PC-3 (cell line): Measurements from ENCODE around the gene HES3. TPM values are rescaled to one million over a fixed set of nuclear protein-coding genes. Genes with fewer than 3 reads are reported as not detected.
A peak's percentile ranks its signal among the peaks of the same experiment; 100 is the strongest.

Source experiments
- ATAC-seq: fragments of 200-7000 bp; cut with Tn5 transposase; 2 replicates; pipeline ENCODE4 v1.9.1; 2020; ENCODE audit warnings: mild to moderate bottlenecking, moderate library complexity
- BruUV-seq: library from RNA; stranded (reverse); fragments of 400-500 nt; replicated peaks from 2 replicates; lab custom pipeline; 2021; lab: Mats Ljungman, UMichigan
- CTCF ChIA-PET: fragments of 300-600 bp; sonication (Branson Sonifier 250); formaldehyde crosslinking; loops from one replicate; lab custom pipeline; 2022; ENCODE audit warnings: antibody characterized with exemption; lab: Charles Lee
- POLR2A ChIA-PET: fragments of 300-600 bp; sonication (Branson Sonifier 250); formaldehyde crosslinking; loops from one replicate; lab custom pipeline; 2022; ENCODE audit warnings: antibody characterized with exemption; ENCODE audit not compliant: unreplicated experiment; lab: Charles Lee
- DNase-seq: peaks from one replicate; pipeline ENCODE4 v3.0.0-alpha.2; 2015
- H2AFZ ChIP-seq: fragments of 300-600 bp; sonication (generic); 2 replicates; pipeline ENCODE4 v1.6.0; 2016; ENCODE audit warnings: antibody characterized with exemption, low read length
- H3F3A ChIP-seq: fragments of 300-600 bp; sonication (generic); one replicate; pipeline ENCODE4 v1.6.0; 2017; ENCODE audit warnings: antibody characterized with exemption, low read length, control low read depth, mild to moderate bottlenecking; ENCODE audit not compliant: unreplicated experiment
- H3K27ac ChIP-seq: fragments of 300-600 bp; sonication (generic); 2 replicates; pipeline ENCODE4 v1.5.1; 2016; ENCODE audit warnings: mild to moderate bottlenecking, low read length
- H3K27me3 ChIP-seq: fragments of 300-600 bp; sonication (generic); 2 replicates; pipeline ENCODE4 v1.6.1; 2016; ENCODE audit warnings: low read length, mixed read lengths
- H3K36me3 ChIP-seq: fragments of 300-600 bp; sonication (generic); 2 replicates; pipeline ENCODE4 v1.6.1; 2016; ENCODE audit warnings: low read depth, mixed run types, low read length, mixed read lengths
- H3K4me1 ChIP-seq: fragments of 300-600 bp; sonication (generic); 2 replicates; pipeline ENCODE4 v1.5.1; 2016; ENCODE audit warnings: low read length; ENCODE audit not compliant: insufficient read depth
- H3K4me2 ChIP-seq: fragments of 300-600 bp; sonication (generic); 2 replicates; pipeline ENCODE4 v1.6.0; 2016; ENCODE audit warnings: low read length
- H3K4me3 ChIP-seq: fragments of 300-600 bp; sonication (generic); 2 replicates; pipeline ENCODE4 v1.5.1; 2016; ENCODE audit warnings: mild to moderate bottlenecking, low read length, mixed read lengths
- H3K79me2 ChIP-seq: fragments of 300-600 bp; sonication (generic); 2 replicates; pipeline ENCODE4 v1.6.1; 2017; ENCODE audit warnings: low read length, mixed read lengths
- H3K9ac ChIP-seq: fragments of 300-600 bp; sonication (generic); 2 replicates; pipeline ENCODE4 v1.6.0; 2016; ENCODE audit warnings: mild to moderate bottlenecking, low read length
- H3K9me2 ChIP-seq: fragments of 300-600 bp; sonication (generic); replicated peaks from 2 replicates; pipeline ENCODE4 v1.6.1; 2016; ENCODE audit warnings: mixed run types, low read length, mixed read lengths
- H3K9me3 ChIP-seq: fragments of 300-600 bp; sonication (generic); 2 replicates; pipeline ENCODE4 v1.6.1; 2016; ENCODE audit warnings: low read length, mixed read lengths
- H4K20me1 ChIP-seq: fragments of 300-600 bp; sonication (generic); 2 replicates; pipeline ENCODE4 v1.6.1; 2016; ENCODE audit warnings: low read length, mixed read lengths
- EZH2 ChIP-seq: fragments of 300-600 bp; sonication (generic); IDR thresholded peaks from one replicate; pipeline ENCODE4 v1.6.1; 2017; ENCODE audit warnings: antibody characterized with exemption, mild to moderate bottlenecking, low read length; ENCODE audit not compliant: unreplicated experiment
- EZH2phosphoT487 ChIP-seq: fragments of 300-600 bp; sonication (generic); IDR thresholded peaks from 2 replicates; pipeline ENCODE4 v1.6.1; 2018; ENCODE audit warnings: mild to moderate bottlenecking, antibody characterized with exemption, low read length, borderline replicate concordance
- intact Hi-C: fragments of 100-400 bp; cut with micrococcal nuclease; formaldehyde crosslinking; loops from 2 replicates; pipeline ENCODE4 v1.9.0; 2023
- total RNA-seq: library from RNA; depleted of rRNA; stranded (reverse); fragments of >200 nt; gene quantifications from 2 replicates; pipeline ENCODE4 v1.2.3, GENCODE V29; 2014
- TF ChIP-seq, protein P1 (sequence below): fragments of 300-600 bp; sonication (generic); conservative IDR thresholded peaks from 2 replicates; pipeline ENCODE4 v1.5.1; 2017; ENCODE audit warnings: antibody characterized with exemption, low read depth, mild to moderate bottlenecking, low read length

The HES3 gene
- total RNA-seq, 1 experiment from 2014 or later, result not detected

DNA sequence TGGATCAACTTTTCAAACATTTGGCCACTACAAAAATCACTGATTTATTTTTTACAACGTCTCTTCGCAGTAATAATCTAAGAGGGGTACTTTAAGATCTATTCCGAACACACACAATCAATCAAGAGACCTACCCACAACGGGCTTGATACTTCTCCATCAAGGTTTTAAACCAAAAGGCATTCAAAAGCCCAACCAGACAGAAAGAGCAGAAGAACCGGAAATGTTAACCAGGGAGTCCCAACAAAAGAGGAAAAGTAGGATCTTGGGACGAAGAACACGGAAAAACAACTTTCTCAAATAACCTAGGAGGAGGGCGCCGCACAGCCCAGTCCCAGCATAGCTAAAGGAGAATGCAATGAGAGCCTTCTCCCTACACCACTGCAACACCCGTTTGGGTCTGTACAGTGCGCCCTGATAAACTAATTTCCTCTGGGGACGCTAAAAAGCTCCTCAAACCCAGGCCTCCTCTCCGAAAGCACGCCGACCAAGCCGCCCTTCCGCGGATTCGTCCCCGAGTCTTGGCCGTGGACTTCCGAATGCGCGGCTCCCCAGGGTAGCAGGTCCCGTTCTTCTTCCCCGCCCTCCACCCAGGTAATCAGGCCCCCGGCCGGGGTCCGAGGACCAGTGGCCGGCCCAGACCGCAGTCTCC lies 45.2 kb upstream of the HES3 start:
- H3K79me2 ChIP-seq, result peaks cover 65% of the 10 kb centered on the region
- H3K4me2 ChIP-seq, result peak overlapping the region; percentile 84
- H3K27me3 ChIP-seq, result no peaks in the 10 kb centered on the region
- H3K9me2 ChIP-seq, result no peaks in the 10 kb centered on the region
- peak overlapping the region; percentile 74 for H3K4me3 ChIP-seq
- peaks cover 21% of the 10 kb centered on the region for H3K4me1 ChIP-seq
- H4K20me1 ChIP-seq, result peaks cover 40% of the 10 kb centered on the region
- CTCF ChIA-PET, result no interaction called here
- H3K9me3 ChIP-seq, result no peaks in the 10 kb centered on the region
- DNase-seq, result no peak
- BruUV-seq, result TSS peak; percentile 52
- H3K9ac ChIP-seq, result peak overlapping the region; percentile 98
- H2AFZ ChIP-seq, result 0 out of 2 replicates have a peak overlapping the region, but pooled peaks have one; percentile 32
- TF ChIP-seq EZH2phosphoT487, result no peak
- no peak for TF ChIP-seq EZH2
- TF ChIP-seq, protein P1, sequence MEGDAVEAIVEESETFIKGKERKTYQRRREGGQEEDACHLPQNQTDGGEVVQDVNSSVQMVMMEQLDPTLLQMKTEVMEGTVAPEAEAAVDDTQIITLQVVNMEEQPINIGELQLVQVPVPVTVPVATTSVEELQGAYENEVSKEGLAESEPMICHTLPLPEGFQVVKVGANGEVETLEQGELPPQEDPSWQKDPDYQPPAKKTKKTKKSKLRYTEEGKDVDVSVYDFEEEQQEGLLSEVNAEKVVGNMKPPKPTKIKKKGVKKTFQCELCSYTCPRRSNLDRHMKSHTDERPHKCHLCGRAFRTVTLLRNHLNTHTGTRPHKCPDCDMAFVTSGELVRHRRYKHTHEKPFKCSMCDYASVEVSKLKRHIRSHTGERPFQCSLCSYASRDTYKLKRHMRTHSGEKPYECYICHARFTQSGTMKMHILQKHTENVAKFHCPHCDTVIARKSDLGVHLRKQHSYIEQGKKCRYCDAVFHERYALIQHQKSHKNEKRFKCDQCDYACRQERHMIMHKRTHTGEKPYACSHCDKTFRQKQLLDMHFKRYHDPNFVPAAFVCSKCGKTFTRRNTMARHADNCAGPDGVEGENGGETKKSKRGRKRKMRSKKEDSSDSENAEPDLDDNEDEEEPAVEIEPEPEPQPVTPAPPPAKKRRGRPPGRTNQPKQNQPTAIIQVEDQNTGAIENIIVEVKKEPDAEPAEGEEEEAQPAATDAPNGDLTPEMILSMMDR, result no peak
- intact Hi-C loops, result loop anchor here (1.0 kb wide), 1 partner anchor 41 kb away; no protein-coding TSS in a partner anchor
- ATAC-seq, result peak; percentile 15
- H3F3A ChIP-seq, result no peaks in the 10 kb centered on the region
- POLR2A ChIA-PET, result interaction anchor here (1.0 kb wide), 1 partner anchor 37 kb away, joined by 3 read pairs; no protein-coding TSS in a partner anchor
- H3K27ac ChIP-seq, result peak overlapping the region; percentile 66
- peaks cover 33% of the 10 kb centered on the region for H3K36me3 ChIP-seq

DNA sequence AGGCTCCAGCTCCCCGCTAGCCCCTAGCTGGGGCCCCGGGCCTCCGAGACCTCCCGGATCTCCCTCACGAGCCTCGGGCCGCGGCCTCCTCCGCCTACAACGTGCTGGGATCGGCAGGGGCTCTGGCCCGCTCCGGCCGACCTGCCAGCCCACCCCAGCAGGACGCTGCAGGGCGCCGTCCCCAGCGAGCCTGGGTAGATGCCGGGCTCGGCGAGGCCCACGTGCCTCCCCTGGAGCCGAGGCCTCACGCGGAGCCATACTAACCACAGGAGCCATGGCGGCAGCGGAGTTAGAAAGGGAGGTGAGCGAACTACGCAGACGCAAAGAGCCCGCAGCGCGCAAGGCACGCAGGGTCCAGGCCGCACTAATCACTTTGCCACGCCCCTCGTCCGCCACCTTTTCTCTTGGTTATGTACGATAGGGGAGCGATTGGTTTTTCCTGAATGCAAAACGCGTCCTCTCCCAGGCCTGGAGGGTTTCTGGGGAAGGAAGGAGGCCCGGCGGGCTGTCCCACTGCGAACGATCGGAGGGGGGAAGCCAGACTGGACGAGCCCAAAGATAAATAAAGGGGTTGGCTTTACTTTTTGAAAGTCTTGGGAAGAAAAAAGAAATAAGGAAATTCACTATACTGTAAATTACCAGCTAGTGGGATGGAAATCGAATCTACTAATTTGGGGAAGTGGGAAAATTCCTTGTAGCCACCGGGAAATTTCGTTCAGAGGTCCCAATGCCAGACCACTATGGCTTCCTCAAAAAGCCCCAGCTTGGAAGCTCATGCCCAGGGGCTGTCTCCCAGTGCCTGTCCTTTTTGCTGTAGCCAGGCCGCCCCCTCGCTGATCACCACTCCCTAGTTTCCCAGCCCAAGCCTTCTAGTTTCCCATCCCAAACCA lies 44.4 kb upstream of the HES3 start, which contains the start of gene RPL22:
TSS of gene RPL22 (minus strand) at position 298 of the 890 bp plus-strand sequence. CDS start at position 276, 22 bp downstream.
- BruUV-seq, result TSS peak; percentile 91
- peaks cover 25% of the 10 kb centered on the region for H3K36me3 ChIP-seq
- ATAC-seq, result peak; percentile 99
- H3K4me1 ChIP-seq, result peaks cover 21% of the 10 kb centered on the region
- H3K9me3 ChIP-seq, result no peaks in the 10 kb centered on the region
- peak within 1 kb of the TSS; percentile 89 for H2AFZ ChIP-seq
- peak within 1 kb of the TSS; percentile 74 for H3K4me3 ChIP-seq
- peak within 1 kb of the TSS; percentile 66 for H3K27ac ChIP-seq
- peak within 1 kb of the TSS; percentile 84 for H3K4me2 ChIP-seq
- intact Hi-C loops, result loop anchor here (1.0 kb wide), 1 partner anchor 42 kb away; no protein-coding TSS in a partner anchor
- H3K27me3 ChIP-seq, result no peaks in the 10 kb centered on the region
- H3F3A ChIP-seq, result no peaks in the 10 kb centered on the region
- H3K9ac ChIP-seq, result peak within 1 kb of the TSS; percentile 98
- H3K79me2 ChIP-seq, result peaks cover 57% of the 10 kb centered on the region
- ChIA-PET POLR2A (no interaction called here), CTCF (interaction anchor here (0.5 kb wide), 1 partner anchor 43 kb away, joined by 7 read pairs; no protein-coding TSS in a partner anchor)
- TF ChIP-seq EZH2 (no peak), EZH2phosphoT487 (no peak)
- TF ChIP-seq, protein P1, result no peak
- peaks cover 32% of the 10 kb centered on the region for H4K20me1 ChIP-seq
- no peaks in the 10 kb centered on the region for H3K9me2 ChIP-seq
- peak; percentile 100 for DNase-seq
